GM20000 (cell line): Measurements from ENCODE around the gene SH3RF3.

Source experiments
- DNase-seq: peaks from one replicate; pipeline ENCODE4 v3.0.0; 2012; ENCODE audit warnings: low spot score
- CTCF ChIP-seq: IDR thresholded peaks from 2 replicates; pipeline ENCODE4 v1.5.1; 2012; ENCODE audit warnings: mild to moderate bottlenecking, control low read depth; ENCODE audit errors: extremely low read depth, missing control alignments

The SH3RF3 gene

GRCh38 chr2:109306190-109306589, 177.2 kb downstream of the SH3RF3 start:
- no peak for TF ChIP-seq CTCF
- no peak for DNase-seq

GRCh38 chr2:109311771-109312170, 182.8 kb downstream of the SH3RF3 start:
- DNase-seq, result no peak
- TF ChIP-seq CTCF, result no peak

- no peak for TF ChIP-seq CTCF
- no peak for DNase-seq
Measured at GRCh38 chr2:109312902-109313301, 183.9 kb downstream of the SH3RF3 start.

- no peak for DNase-seq
- TF ChIP-seq CTCF, result no peak
Measured at GRCh38 chr2:109313343-109313742, 184.3 kb downstream of the SH3RF3 start.

- TF ChIP-seq CTCF, result no peak
- no peak for DNase-seq
Measured at GRCh38 chr2:109316091-109316490, 187.1 kb downstream of the SH3RF3 start.

GRCh38 chr2:109317471-109318095, 188.6 kb downstream of the SH3RF3 start:
- no peak for TF ChIP-seq CTCF
- DNase-seq, result no peak

GRCh38 chr2:109318150-109318948, 189.3 kb downstream of the SH3RF3 start:
- TF ChIP-seq CTCF, result no peak
- DNase-seq, result no peak
